HL-60 (cell line): ENCODE data around the gene NCOR2.

Source experiments
- DNase-seq, 2 experiments: peaks; one replicate each; pipeline ENCODE4 v3.0.0-alpha.2; 2010 to 2020; ENCODE audit warnings: low read depth in 1 of 2, low spot score in 1 of 2
- H3K27ac ChIP-seq: fragments of 250-450 bp; sonication (Bioruptor Pico); replicated peaks from 2 replicates; pipeline ENCODE4 v1.5.1; 2020; ENCODE audit warnings: mild to moderate bottlenecking, moderate library complexity
- H3K27me3 ChIP-seq: fragments of 250-450 bp; sonication (Bioruptor Pico); 2 replicates; pipeline ENCODE4 v1.5.1; 2021; ENCODE audit warnings: mild to moderate bottlenecking, moderate library complexity; ENCODE audit not compliant: insufficient read depth, poor library complexity, severe bottlenecking
- H3K4me3 ChIP-seq: replicated peaks from 2 replicates; pipeline ENCODE4 v1.5.1; 2011; ENCODE audit warnings: mild to moderate bottlenecking, control low read depth, low read length; ENCODE audit not compliant: insufficient read depth
- GABPA ChIP-seq: IDR thresholded peaks from 2 replicates; pipeline ENCODE4 v1.6.1; 2012; ENCODE audit warnings: low read depth
- POLR2AphosphoS5 ChIP-seq: IDR thresholded peaks from 2 replicates; pipeline ENCODE4 v1.6.1; 2012; ENCODE audit warnings: low read depth
- SPI1 ChIP-seq: IDR thresholded peaks from 2 replicates; pipeline ENCODE4 v1.6.1; 2012; ENCODE audit warnings: low read depth, mild to moderate bottlenecking, borderline replicate concordance
- TF ChIP-seq, protein P1 (sequence below): IDR thresholded peaks from one replicate; pipeline ENCODE4 v1.5.1; 2011; ENCODE audit warnings: low read length, control low read depth, inconsistent platforms; ENCODE audit not compliant: insufficient read depth
- TF ChIP-seq, protein P2 (sequence below): IDR thresholded peaks from 2 replicates; pipeline ENCODE4 v1.6.1; 2012; ENCODE audit warnings: low read depth; ENCODE audit not compliant: insufficient replicate concordance

Gene NCOR2

DNA sequence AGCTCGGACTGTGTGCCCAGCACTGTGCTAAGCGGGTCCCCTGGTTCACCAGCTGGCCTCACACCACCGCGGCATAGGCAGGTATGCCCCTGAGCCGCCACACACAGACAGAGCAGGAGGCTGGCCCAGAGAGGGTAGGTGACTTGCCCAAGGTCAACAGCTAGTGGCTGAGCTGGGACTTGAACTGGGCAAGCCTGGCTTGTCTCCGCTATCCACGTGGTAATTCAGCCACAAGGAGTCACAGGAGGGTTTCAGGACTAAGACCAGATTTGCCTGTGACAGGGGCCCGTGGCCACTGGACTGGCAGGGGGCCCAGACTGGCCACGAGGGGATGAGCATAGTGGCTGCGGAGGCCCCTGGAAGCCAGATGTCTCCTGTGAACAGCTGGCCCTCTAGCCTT, 47.7 kb downstream of the NCOR2 start:
- Histone ChIP-seq H3K27me3 (no peaks in the 10 kb centered on the region), H3K4me3 (no peak overlapping the region), H3K27ac (no peak overlapping the region)
- TF ChIP-seq POLR2AphosphoS5 (no peak), SPI1 (no peak), GABPA (no peak)
- TF ChIP-seq, protein P1, sequence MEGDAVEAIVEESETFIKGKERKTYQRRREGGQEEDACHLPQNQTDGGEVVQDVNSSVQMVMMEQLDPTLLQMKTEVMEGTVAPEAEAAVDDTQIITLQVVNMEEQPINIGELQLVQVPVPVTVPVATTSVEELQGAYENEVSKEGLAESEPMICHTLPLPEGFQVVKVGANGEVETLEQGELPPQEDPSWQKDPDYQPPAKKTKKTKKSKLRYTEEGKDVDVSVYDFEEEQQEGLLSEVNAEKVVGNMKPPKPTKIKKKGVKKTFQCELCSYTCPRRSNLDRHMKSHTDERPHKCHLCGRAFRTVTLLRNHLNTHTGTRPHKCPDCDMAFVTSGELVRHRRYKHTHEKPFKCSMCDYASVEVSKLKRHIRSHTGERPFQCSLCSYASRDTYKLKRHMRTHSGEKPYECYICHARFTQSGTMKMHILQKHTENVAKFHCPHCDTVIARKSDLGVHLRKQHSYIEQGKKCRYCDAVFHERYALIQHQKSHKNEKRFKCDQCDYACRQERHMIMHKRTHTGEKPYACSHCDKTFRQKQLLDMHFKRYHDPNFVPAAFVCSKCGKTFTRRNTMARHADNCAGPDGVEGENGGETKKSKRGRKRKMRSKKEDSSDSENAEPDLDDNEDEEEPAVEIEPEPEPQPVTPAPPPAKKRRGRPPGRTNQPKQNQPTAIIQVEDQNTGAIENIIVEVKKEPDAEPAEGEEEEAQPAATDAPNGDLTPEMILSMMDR: no peak
- TF ChIP-seq, protein P2, sequence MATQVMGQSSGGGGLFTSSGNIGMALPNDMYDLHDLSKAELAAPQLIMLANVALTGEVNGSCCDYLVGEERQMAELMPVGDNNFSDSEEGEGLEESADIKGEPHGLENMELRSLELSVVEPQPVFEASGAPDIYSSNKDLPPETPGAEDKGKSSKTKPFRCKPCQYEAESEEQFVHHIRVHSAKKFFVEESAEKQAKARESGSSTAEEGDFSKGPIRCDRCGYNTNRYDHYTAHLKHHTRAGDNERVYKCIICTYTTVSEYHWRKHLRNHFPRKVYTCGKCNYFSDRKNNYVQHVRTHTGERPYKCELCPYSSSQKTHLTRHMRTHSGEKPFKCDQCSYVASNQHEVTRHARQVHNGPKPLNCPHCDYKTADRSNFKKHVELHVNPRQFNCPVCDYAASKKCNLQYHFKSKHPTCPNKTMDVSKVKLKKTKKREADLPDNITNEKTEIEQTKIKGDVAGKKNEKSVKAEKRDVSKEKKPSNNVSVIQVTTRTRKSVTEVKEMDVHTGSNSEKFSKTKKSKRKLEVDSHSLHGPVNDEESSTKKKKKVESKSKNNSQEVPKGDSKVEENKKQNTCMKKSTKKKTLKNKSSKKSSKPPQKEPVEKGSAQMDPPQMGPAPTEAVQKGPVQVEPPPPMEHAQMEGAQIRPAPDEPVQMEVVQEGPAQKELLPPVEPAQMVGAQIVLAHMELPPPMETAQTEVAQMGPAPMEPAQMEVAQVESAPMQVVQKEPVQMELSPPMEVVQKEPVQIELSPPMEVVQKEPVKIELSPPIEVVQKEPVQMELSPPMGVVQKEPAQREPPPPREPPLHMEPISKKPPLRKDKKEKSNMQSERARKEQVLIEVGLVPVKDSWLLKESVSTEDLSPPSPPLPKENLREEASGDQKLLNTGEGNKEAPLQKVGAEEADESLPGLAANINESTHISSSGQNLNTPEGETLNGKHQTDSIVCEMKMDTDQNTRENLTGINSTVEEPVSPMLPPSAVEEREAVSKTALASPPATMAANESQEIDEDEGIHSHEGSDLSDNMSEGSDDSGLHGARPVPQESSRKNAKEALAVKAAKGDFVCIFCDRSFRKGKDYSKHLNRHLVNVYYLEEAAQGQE: no peak
- DNase-seq: no peak

DNA sequence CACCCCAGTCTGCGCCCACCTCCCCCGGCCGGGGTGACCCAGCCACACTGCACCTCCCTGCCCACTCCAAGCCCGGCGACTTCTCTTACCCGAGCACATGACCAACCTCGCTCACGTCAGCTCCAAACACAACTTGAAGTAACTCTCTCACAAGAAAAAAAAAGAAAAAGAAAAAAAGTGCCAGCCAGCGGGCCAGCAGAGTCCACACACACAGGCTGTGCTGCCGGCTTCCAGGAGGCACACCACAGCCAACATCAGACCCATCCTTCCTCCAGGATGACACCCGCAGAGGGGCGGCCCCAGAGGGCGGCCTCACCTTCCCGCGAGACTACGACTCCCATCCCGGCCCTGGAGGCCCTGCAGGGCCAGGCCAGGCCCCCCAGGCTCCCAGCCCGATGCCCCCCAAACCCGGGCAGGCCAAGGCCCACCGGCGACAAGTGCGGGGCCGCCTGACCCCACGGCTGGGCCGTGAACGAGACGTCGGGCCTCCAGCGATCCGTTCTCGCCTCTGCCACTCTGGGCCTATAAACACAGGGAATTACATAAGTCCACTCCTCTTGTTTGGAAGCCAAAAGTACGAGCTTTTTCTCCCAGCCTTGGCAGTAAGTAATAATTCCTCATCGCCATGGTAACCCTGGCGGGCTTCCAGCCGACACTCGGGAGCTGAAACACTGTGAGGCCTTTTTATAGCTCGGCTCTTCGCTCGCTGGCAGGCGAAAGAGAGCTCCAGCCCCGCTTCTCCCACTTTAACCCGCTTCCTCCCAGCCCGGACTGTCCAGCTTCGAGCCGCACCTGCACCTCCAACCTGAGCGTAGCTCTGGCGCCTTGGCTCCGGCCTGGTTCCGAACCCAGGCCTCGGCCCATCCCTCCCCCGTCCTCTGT, 49.1 kb downstream of the NCOR2 start:
- Histone ChIP-seq H3K27me3 (no peaks in the 10 kb centered on the region), H3K4me3 (no peak overlapping the region), H3K27ac (no peak overlapping the region)
- DNase-seq: no peak
- TF ChIP-seq, protein P2: no peak
- TF ChIP-seq, protein P1: no peak
- TF ChIP-seq POLR2AphosphoS5: no peak
- TF ChIP-seq GABPA: no peak
- no peak for TF ChIP-seq SPI1
